PC-3 (cell line): ENCODE data around the gene VSIG8. TPM values are rescaled to one million over a fixed set of nuclear protein-coding genes. Genes with fewer than 3 reads are reported as not detected.

Experiments
- ATAC-seq: fragments of 200-7000 bp; cut with Tn5 transposase; 2 replicates; pipeline ENCODE4 v1.9.1; 2020; ENCODE audit warnings: mild to moderate bottlenecking, moderate library complexity
- BruUV-seq: library from RNA; stranded (reverse); fragments of 400-500 nt; replicated peaks from 2 replicates; lab custom pipeline; 2021; lab: Mats Ljungman, UMichigan
- CTCF ChIA-PET: fragments of 300-600 bp; sonication (Branson Sonifier 250); formaldehyde crosslinking; loops from one replicate; lab custom pipeline; 2022; ENCODE audit warnings: antibody characterized with exemption; lab: Charles Lee
- POLR2A ChIA-PET: fragments of 300-600 bp; sonication (Branson Sonifier 250); formaldehyde crosslinking; loops from one replicate; lab custom pipeline; 2022; ENCODE audit warnings: antibody characterized with exemption; ENCODE audit not compliant: unreplicated experiment; lab: Charles Lee
- DNase-seq: peaks from one replicate; pipeline ENCODE4 v3.0.0-alpha.2; 2015
- H2AFZ ChIP-seq: fragments of 300-600 bp; sonication (generic); 2 replicates; pipeline ENCODE4 v1.6.0; 2016; ENCODE audit warnings: antibody characterized with exemption, low read length
- H3F3A ChIP-seq: fragments of 300-600 bp; sonication (generic); one replicate; pipeline ENCODE4 v1.6.0; 2017; ENCODE audit warnings: antibody characterized with exemption, low read length, control low read depth, mild to moderate bottlenecking; ENCODE audit not compliant: unreplicated experiment
- H3K27ac ChIP-seq: fragments of 300-600 bp; sonication (generic); 2 replicates; pipeline ENCODE4 v1.5.1; 2016; ENCODE audit warnings: mild to moderate bottlenecking, low read length
- H3K27me3 ChIP-seq: fragments of 300-600 bp; sonication (generic); 2 replicates; pipeline ENCODE4 v1.6.1; 2016; ENCODE audit warnings: low read length, mixed read lengths
- H3K36me3 ChIP-seq: fragments of 300-600 bp; sonication (generic); 2 replicates; pipeline ENCODE4 v1.6.1; 2016; ENCODE audit warnings: low read depth, mixed run types, low read length, mixed read lengths
- H3K4me1 ChIP-seq: fragments of 300-600 bp; sonication (generic); 2 replicates; pipeline ENCODE4 v1.5.1; 2016; ENCODE audit warnings: low read length; ENCODE audit not compliant: insufficient read depth
- H3K4me2 ChIP-seq: fragments of 300-600 bp; sonication (generic); 2 replicates; pipeline ENCODE4 v1.6.0; 2016; ENCODE audit warnings: low read length
- H3K4me3 ChIP-seq: fragments of 300-600 bp; sonication (generic); 2 replicates; pipeline ENCODE4 v1.5.1; 2016; ENCODE audit warnings: mild to moderate bottlenecking, low read length, mixed read lengths
- H3K79me2 ChIP-seq: fragments of 300-600 bp; sonication (generic); 2 replicates; pipeline ENCODE4 v1.6.1; 2017; ENCODE audit warnings: low read length, mixed read lengths
- H3K9ac ChIP-seq: fragments of 300-600 bp; sonication (generic); 2 replicates; pipeline ENCODE4 v1.6.0; 2016; ENCODE audit warnings: mild to moderate bottlenecking, low read length
- H3K9me2 ChIP-seq: fragments of 300-600 bp; sonication (generic); replicated peaks from 2 replicates; pipeline ENCODE4 v1.6.1; 2016; ENCODE audit warnings: mixed run types, low read length, mixed read lengths
- H3K9me3 ChIP-seq: fragments of 300-600 bp; sonication (generic); 2 replicates; pipeline ENCODE4 v1.6.1; 2016; ENCODE audit warnings: low read length, mixed read lengths
- H4K20me1 ChIP-seq: fragments of 300-600 bp; sonication (generic); 2 replicates; pipeline ENCODE4 v1.6.1; 2016; ENCODE audit warnings: low read length, mixed read lengths
- EZH2 ChIP-seq: fragments of 300-600 bp; sonication (generic); IDR thresholded peaks from one replicate; pipeline ENCODE4 v1.6.1; 2017; ENCODE audit warnings: antibody characterized with exemption, mild to moderate bottlenecking, low read length; ENCODE audit not compliant: unreplicated experiment
- EZH2phosphoT487 ChIP-seq: fragments of 300-600 bp; sonication (generic); IDR thresholded peaks from 2 replicates; pipeline ENCODE4 v1.6.1; 2018; ENCODE audit warnings: mild to moderate bottlenecking, antibody characterized with exemption, low read length, borderline replicate concordance
- intact Hi-C: fragments of 100-400 bp; cut with micrococcal nuclease; formaldehyde crosslinking; loops from 2 replicates; pipeline ENCODE4 v1.9.0; 2023
- total RNA-seq: library from RNA; depleted of rRNA; stranded (reverse); fragments of >200 nt; gene quantifications from 2 replicates; pipeline ENCODE4 v1.2.3, GENCODE V29; 2014
- TF ChIP-seq, protein P1 (sequence below): fragments of 300-600 bp; sonication (generic); conservative IDR thresholded peaks from 2 replicates; pipeline ENCODE4 v1.5.1; 2017; ENCODE audit warnings: antibody characterized with exemption, low read depth, mild to moderate bottlenecking, low read length

Gene VSIG8
- total RNA-seq, 1 experiment from 2014 or later = 0.47 TPM

DNA sequence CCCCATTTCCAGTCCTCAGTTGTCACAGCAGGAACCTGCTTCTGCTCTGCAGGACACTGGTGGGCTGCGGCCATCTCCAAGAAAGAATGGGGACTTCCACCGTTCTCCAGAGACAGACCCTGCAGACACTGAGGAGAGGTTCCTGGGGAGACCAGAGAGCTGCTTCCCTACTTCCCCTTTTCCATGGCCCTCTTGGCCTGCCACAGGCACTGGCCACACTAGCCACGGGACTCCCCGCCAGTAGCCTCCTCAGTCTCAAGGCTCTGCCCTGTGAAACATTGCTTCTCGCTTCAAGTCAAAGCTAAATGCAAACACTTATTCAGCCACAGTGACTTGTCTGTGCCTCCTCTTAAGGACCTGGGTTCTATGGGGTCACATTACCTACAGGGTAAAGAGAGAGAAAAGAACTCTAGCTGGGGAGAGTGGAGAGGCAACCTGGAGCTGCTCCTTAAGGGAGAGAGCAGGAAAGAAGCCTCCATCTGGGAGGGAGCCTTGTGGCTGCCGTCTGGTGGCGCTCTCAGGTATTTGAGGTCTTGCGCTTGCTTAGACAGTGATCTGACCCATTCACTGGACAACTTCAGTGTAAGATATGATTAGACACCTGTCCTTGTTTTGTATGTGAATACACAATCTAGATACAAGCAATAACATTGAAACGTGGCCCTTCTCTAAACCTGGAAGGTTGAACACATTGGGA is 41.1 kb downstream of the VSIG8 start:
- Histone ChIP-seq H3K9me3 (no peaks in the 10 kb centered on the region), H3F3A (peaks cover 8% of the 10 kb centered on the region), H2AFZ (no peak overlapping the region), H3K27ac (no peak overlapping the region), H3K4me1 (peaks cover 15% of the 10 kb centered on the region), H3K36me3 (no peaks in the 10 kb centered on the region), H3K4me3 (no peak overlapping the region), H3K79me2 (no peaks in the 10 kb centered on the region), H4K20me1 (no peaks in the 10 kb centered on the region), H3K27me3 (no peaks in the 10 kb centered on the region), H3K9ac (no peak overlapping the region), H3K4me2 (no peak overlapping the region), H3K9me2 (no peaks in the 10 kb centered on the region)
- intact Hi-C loops = no loop called here
- ATAC-seq (no peak), DNase-seq (no peak)
- ChIA-PET POLR2A (no interaction called here), CTCF (no interaction called here)
- TF ChIP-seq EZH2phosphoT487 = no peak
- TF ChIP-seq, protein P1, sequence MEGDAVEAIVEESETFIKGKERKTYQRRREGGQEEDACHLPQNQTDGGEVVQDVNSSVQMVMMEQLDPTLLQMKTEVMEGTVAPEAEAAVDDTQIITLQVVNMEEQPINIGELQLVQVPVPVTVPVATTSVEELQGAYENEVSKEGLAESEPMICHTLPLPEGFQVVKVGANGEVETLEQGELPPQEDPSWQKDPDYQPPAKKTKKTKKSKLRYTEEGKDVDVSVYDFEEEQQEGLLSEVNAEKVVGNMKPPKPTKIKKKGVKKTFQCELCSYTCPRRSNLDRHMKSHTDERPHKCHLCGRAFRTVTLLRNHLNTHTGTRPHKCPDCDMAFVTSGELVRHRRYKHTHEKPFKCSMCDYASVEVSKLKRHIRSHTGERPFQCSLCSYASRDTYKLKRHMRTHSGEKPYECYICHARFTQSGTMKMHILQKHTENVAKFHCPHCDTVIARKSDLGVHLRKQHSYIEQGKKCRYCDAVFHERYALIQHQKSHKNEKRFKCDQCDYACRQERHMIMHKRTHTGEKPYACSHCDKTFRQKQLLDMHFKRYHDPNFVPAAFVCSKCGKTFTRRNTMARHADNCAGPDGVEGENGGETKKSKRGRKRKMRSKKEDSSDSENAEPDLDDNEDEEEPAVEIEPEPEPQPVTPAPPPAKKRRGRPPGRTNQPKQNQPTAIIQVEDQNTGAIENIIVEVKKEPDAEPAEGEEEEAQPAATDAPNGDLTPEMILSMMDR = no peak
- no peak for TF ChIP-seq EZH2
- no TSS peak for BruUV-seq

DNA sequence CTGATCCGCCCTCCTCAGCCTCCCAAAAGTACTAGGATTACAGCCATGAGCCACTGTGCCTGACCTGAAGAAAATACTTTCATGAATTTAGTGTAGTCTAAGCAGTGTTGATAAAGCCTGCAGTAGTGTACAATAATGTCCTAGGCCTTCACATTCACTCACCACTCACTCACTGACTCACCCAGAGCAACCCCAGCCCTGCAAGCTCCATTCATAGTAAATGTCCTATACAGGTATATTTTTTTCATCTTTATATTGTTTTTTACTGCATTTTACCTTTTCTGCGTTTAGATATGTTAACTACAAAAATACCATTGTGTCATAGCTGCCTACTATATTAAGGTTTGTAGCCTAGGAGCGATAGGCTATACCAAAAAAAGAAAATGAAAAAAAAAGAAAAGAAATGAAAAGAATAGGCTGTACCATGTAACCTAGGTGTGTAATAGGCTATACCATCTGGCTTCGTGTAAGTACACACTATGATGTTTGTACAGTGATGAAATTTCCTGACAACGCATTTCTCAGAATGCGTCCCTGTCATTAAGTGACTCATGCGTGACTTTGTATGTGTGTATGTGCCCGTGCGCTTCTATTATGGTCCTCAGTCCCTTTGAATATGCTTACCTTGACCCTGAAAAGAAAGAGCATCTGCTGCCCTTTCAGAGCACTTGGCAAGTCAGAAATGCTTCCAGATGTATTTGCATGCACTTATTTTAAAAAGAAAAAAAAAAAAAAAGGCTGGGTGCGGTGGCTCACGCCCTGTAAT is 45.0 kb downstream of the VSIG8 start:
- Histone ChIP-seq H3K9ac (peak overlapping the region; percentile 4; the same call in 1 of the 2 replicates), H3K9me3 (no peaks in the 10 kb centered on the region), H3K9me2 (no peaks in the 10 kb centered on the region), H4K20me1 (no peaks in the 10 kb centered on the region), H3K4me3 (no peak overlapping the region), H3K4me1 (peaks cover 15% of the 10 kb centered on the region), H3K27me3 (no peaks in the 10 kb centered on the region), H2AFZ (no peak overlapping the region), H3K27ac (peak overlapping the region; percentile 74), H3K4me2 (peak overlapping the region; percentile 15), H3F3A (peaks cover 8% of the 10 kb centered on the region), H3K36me3 (no peaks in the 10 kb centered on the region), H3K79me2 (no peaks in the 10 kb centered on the region)
- intact Hi-C loops = loop anchor here (1.0 to 2.0 kb wide), 3 partner anchors 19 to 63 kb away; no protein-coding TSS in a partner anchor
- no TSS peak for BruUV-seq
- TF ChIP-seq EZH2phosphoT487 (no peak), EZH2 (no peak)
- TF ChIP-seq, protein P1 = no peak
- CTCF ChIA-PET = interaction anchor here (0.6 kb wide), 1 partner anchor 588 kb away, joined by 4 read pairs; no protein-coding TSS in a partner anchor
- DNase-seq = peak; percentile 98
- POLR2A ChIA-PET = no interaction called here
- peak; percentile 98 for ATAC-seq
